ELR (cell line): ENCODE data around the gene SPATA7.
"Not testable (repeated sequence)": the region's sequence is repeated elsewhere in the genome, so short reads cannot be mapped to it uniquely, and the experiment has no call there.

Experiments used
- DNase-seq: peaks from one replicate; pipeline ENCODE4 v3.0.0-alpha.2; 2015; ENCODE audit warnings: low read depth

Gene SPATA7

GRCh38 chr14:88385212-88386101 is at the start of gene SPATA7:
Gene SPATA7, plus strand, starts transcription at chr14:88385657. Its CDS starts 162 bp downstream, at chr14:88385819.
- DNase-seq = peak; percentile 91

GRCh38 chr14:88340357-88340756 is 45.1 kb upstream of the SPATA7 start:
- DNase-seq = no peak

GRCh38 chr14:88342980-88343379 is 42.5 kb upstream of the SPATA7 start:
- no peak for DNase-seq

- peak; percentile 46 for DNase-seq
These were observed 39.3 kb upstream of the SPATA7 start for GRCh38 chr14:88346048-88346639.

- no peak for DNase-seq
These were observed 36.9 kb upstream of the SPATA7 start for GRCh38 chr14:88348546-88348945.

DNA sequence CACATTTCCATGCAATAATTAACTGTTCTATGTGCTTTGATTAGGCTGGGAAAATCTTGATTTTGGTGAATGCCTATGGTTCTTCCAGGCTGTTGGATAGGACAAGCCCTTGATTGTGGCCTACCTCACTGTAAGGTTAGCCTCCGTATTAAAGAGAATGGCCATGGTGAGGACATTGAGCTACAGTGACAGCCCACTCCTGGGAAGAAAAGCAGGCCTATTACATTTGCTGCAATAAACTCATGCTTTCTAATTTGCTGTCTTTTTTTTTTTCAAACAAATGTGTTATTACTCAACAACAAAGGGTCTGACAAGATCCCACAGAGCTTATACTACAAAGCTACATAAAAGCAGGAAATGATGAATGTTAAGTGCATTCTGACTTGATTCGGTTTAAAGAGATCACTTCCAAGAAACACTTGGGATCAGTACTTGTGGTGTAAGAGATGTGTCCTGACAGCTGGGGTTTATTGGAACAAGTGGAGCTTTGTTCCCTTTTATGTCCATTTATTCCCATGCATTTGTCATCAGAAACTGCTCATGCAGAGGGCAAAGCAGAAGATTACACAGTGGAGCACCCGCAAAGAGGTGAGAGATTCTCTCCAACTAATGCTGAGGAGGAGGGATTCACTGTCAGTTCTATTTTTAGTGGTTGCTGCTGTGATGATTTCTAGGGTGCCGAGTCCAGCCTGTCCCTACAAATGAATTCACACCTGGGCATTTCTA is 33.3 kb upstream of the SPATA7 start:
- peak; percentile 23 for DNase-seq

GRCh38 chr14:88352698-88353097 is 32.8 kb upstream of the SPATA7 start:
- DNase-seq = no peak

GRCh38 chr14:88354358-88354757 is 31.1 kb upstream of the SPATA7 start:
- no peak for DNase-seq

DNA sequence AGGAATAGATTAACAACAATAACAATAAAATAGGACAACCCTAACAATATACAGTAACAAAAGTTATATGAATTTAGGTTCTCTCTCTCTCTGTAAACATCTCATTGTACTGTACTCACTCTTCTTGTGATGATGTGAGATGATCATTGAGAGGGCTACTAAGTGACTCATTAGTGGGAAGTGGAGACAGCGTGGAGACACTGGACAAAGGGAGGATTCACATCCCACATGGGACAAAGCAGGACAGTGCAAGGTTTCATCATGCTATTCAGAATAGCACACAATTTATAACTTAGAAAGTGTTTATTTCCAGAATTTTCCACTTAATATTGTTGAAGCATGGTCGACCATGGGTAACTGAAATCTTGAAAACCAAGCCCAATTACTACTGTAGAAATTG is 26.0 kb upstream of the SPATA7 start:
- DNase-seq = no peak

GRCh38 chr14:88363644-88364043 is 21.8 kb upstream of the SPATA7 start:
- DNase-seq = no peak

- DNase-seq = no peak
These were observed 20.6 kb upstream of the SPATA7 start for GRCh38 chr14:88364710-88365413.

GRCh38 chr14:88369496-88369895 is 16.0 kb upstream of the SPATA7 start:
- no peak for DNase-seq

DNA sequence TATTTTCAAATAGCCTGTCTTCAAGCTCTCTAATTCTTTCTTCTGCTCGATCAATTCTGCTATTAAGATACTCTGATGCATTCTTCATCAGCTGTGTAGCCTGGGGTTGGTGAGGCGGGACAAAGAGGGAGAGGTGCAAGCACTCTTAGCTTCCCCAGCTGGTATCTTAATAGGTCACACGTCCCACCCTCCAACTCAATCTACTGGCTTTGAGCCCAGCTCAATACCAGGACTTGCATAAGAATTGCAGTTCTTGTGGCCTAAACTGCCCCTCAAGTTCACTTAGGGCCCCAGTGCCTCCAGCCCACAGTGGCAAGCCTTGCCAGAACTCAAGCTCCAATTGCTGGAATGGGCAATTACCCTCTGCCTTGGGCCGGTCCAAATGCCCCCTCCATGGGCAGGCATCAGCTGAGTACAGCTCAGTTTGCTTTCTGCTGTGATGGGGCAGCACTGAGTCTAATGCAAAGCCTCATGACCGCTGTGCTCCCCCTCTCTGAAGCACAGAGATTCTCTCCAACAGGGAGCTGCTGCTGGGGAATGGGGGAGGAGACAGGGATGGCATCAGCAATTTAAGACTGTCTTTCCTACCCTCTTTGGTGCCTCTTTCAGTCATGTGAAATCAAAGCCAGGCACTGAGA is 5.6 kb upstream of the SPATA7 start:
- DNase-seq = no peak

DNA sequence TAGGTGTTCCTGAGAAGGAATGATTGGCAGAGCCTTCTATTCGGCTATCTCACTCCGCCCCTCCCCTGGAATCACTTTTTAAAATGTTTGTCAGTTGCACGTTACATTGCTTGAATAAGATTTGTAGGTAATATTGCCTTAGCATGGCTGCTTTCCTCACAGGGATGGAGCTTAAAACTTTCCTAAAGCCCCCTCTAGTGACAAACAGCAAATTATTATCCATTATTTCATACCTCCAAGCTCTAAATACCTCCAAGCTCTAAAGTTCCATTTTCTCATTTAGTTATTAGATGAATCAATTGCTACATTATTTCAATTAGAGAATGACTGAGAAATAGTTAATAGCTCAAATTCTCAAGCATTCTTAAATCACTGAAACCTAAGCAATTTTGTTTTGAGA is 5.1 kb upstream of the SPATA7 start:
- peak; percentile 32 for DNase-seq

DNA sequence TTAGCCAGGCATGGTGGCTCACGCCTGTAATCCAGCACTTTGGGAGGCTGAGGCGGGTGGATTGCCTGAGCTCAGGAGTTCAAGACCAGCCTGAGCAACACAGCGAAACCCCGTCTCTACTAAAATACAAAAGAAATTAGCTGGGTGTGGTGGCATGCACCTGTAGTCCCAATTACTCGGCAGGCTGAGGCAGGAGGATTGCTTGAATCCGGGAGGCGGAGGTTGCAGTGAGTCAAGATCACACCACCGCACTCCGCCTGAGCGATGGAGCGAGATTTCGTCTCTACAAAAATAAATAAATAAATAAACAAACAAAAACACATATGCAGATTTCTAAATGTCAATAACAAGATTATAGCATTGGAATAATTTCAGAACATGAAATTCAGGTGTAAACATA is 3.8 kb upstream of the SPATA7 start:
- DNase-seq = not testable (repeated sequence)

- DNase-seq = peak; percentile 11
These were observed 739 bp upstream of the SPATA7 start for GRCh38 chr14:88384718-88385117.

DNA sequence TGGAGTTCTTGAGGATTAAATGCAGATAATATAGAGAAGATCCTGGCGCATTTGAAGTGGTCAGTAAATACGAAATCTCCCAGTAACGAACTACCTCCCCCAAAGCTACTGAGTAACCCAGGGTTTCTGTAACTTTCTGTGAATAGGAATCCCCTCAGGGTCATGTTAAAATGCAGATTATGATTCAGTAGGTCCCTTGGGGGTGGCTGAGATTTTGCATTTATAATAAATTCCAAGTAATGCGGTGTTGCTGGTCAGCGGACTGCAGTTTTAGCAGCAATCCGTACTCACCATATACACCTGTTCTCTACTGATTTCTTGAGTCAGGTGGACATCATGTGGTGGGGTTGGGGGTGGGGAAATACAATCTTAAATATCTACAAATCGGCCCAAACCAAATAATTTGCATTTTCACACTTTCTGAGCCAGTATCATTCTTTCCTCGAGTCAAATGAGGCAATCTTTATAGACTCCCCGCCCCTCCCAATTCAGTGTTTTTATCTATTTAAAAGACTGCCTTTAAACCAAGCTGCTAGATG is 868 bp downstream of the SPATA7 start:
- no peak for DNase-seq

GRCh38 chr14:88388741-88389282 is 3.4 kb downstream of the SPATA7 start:
- no peak for DNase-seq

DNA sequence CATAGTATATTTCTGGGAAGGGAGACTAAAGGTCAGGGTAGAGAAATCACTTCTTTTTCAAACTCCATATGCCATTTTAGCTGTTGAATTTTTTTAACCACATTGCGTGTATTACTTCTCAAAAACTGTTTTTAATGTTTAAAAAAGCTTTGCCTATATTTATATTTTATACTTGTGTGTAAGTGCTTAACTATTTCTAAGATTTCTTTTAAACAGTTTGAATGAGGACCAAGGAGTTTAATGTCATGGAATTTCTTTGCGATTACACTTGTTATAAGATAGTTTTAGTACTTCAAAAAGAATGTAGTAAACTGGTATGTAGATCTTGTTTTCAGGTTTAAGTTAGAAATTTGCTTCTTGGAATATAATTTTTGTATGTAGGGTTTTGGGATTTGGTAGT is 7.2 kb downstream of the SPATA7 start:
- no peak for DNase-seq

- no peak for DNase-seq
These were observed 25.6 kb downstream of the SPATA7 start for GRCh38 chr14:88411039-88411438.

DNA sequence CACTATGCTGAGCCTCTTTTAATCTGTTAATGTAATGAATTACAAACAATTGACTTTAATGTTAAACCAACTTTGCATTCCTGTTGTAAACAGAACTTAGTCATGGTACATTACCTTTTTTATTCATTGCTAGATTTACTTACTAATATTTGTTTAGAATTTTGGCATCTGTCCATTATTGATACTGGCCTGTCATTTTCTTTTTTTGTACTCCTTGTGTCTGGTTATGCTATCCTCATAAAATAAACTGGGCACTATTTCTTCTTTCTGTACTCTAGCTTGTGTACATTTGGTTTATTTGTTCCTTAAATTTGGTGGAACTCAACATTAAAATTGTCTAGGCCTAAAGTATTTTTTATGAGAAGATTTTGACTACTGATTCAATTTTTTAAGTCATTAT is 32.1 kb downstream of the SPATA7 start:
- DNase-seq = no peak
